K562 (cell line): ENCODE measurements around the gene ACBD6. TPM values are rescaled to one million over a fixed set of nuclear protein-coding genes. Genes with fewer than 3 reads are reported as not detected.

ENCODE experiments used
- ATAC-seq: fragments of 200-7000 bp; cut with Tn5 transposase; 3 replicates; pipeline ENCODE4 v1.9.1; 2020; ENCODE audit warnings: moderate library complexity
- BruUV-seq: library from RNA; stranded (reverse); fragments of 400-500 nt; replicated peaks from 2 replicates; lab custom pipeline; 2021; lab: Mats Ljungman, UMichigan
- CTCF ChIA-PET: fragments of 300-600 bp; formaldehyde crosslinking; extraction: SDS; loops from one replicate; lab custom pipeline; 2021; ENCODE audit warnings: low intra/inter-chr PET ratio; lab: Yijun Ruan, JAX
- POLR2A ChIA-PET: fragments of 300-600, 350-650 bp; sonication (Branson Sonifier 250); formaldehyde crosslinking; extraction: SDS; loops from one replicate; lab custom pipeline; 2021; ENCODE audit warnings: antibody characterized with exemption, inconsistent platforms; lab: Yijun Ruan, JAX
- DNase-seq, 4 experiments: peaks; one replicate each; pipeline versions ENCODE4 v3.0.0 to v3.0.0-alpha.2; 2011 to 2018; ENCODE audit warnings: low spot score in 3 of 4, mixed read lengths in 3 of 4; ENCODE audit errors: extremely low read depth in 1 of 4
- FAIRE-seq: peaks from 2 replicates; lab custom pipeline; 2011; peaks lifted over from hg19 to GRCh38; lab: Jason Lieb, UNC
- H2AFZ ChIP-seq: 2 replicates; pipeline ENCODE4 v1.6.0; 2011; ENCODE audit warnings: low read depth, low read length, control low read depth, inconsistent platforms
- H3K27ac ChIP-seq: fragments of 200-600 bp; 3 replicates; pipeline ENCODE4 v1.8.0; 2011; ENCODE audit warnings: low read depth, mild to moderate bottlenecking, control low read depth, inconsistent platforms, low read length, moderate library complexity, mixed read lengths; ENCODE audit errors: extremely low read depth
- H3K27me3 ChIP-seq, 2 experiments: fragments of 300-600 bp in 1 of 2; 2 replicates in 1 of 2; 3 replicates in 1 of 2; pipeline versions ENCODE4 v1.6.0 to v1.8.0; 2011; ENCODE audit warnings: inconsistent platforms in 2 of 2, low read length in 2 of 2, mild to moderate bottlenecking in 1 of 2, mixed read lengths in 1 of 2, moderate library complexity in 1 of 2; ENCODE audit not compliant: control insufficient read depth in 2 of 2, insufficient read depth in 2 of 2
- H3K36me3 ChIP-seq: fragments of 300-600 bp; 3 replicates; pipeline ENCODE4 v1.8.0; 2011; ENCODE audit warnings: mild to moderate bottlenecking, low read length, inconsistent platforms; ENCODE audit not compliant: control insufficient read depth, insufficient read depth
- H3K4me1 ChIP-seq, 2 experiments: fragments of 200-600 bp in 1 of 2; replicated peaks in 1 of 2; 2 replicates in 1 of 2; 3 replicates in 1 of 2; pipeline versions ENCODE4 v1.5.1 to v1.8.0; 2011; ENCODE audit warnings: inconsistent platforms in 2 of 2, low read length in 2 of 2, mild to moderate bottlenecking in 1 of 2, mixed read lengths in 1 of 2, moderate library complexity in 1 of 2; ENCODE audit not compliant: control insufficient read depth in 2 of 2, insufficient read depth in 2 of 2
- H3K4me2 ChIP-seq: 2 replicates; pipeline ENCODE4 v1.6.1; 2011; ENCODE audit warnings: low read length, control low read depth, inconsistent platforms, mixed read lengths; ENCODE audit not compliant: insufficient read depth
- H3K4me3 ChIP-seq: fragments of 200-600 bp; sonication (generic), shearing (Covaris generic); 2 replicates; pipeline ENCODE4 v1.5.1; 2016; ENCODE audit warnings: control low read depth, inconsistent platforms
- H3K79me2 ChIP-seq: fragments of 200-600 bp; 3 replicates; pipeline ENCODE4 v1.8.0; 2011; ENCODE audit warnings: low read length, inconsistent platforms; ENCODE audit not compliant: control insufficient read depth, insufficient read depth
- H3K9ac ChIP-seq, 2 experiments: 2 replicates each; pipeline versions ENCODE4 v1.6.0 to v1.6.1; 2011; ENCODE audit warnings: low read depth in 2 of 2, low read length in 2 of 2, control low read depth in 1 of 2, inconsistent platforms in 1 of 2, mild to moderate bottlenecking in 1 of 2, mixed read lengths in 1 of 2; ENCODE audit not compliant: insufficient read depth in 1 of 2
- H3K9me1 ChIP-seq: one replicate; pipeline ENCODE4 v1.6.0; 2011; ENCODE audit warnings: inconsistent platforms, mild to moderate bottlenecking, low read length, moderate library complexity; ENCODE audit not compliant: control insufficient read depth, insufficient read depth
- H3K9me3 ChIP-seq: replicated peaks from 2 replicates; pipeline ENCODE4 v1.5.1; 2011; ENCODE audit warnings: low read depth, low read length, inconsistent platforms; ENCODE audit not compliant: control insufficient read depth, insufficient read depth
- H4K20me1 ChIP-seq: replicated peaks from 2 replicates; pipeline ENCODE4 v1.6.1; 2011; ENCODE audit warnings: low read length, inconsistent platforms, mixed read lengths; ENCODE audit not compliant: control insufficient read depth, insufficient read depth
- CEBPB ChIP-seq: fragments of 450-650 bp; IDR thresholded peaks from 2 replicates; pipeline ENCODE4 v1.6.1; 2016; ENCODE audit warnings: missing genetic modification characterization, missing compliant biosample characterization
- CEBPG ChIP-seq, 3 experiments: fragments of 200-800 bp in 1 of 3; sonication (Bioruptor generic) in 1 of 3; sonication (generic) in 1 of 3; formaldehyde crosslinking in 1 of 3; IDR thresholded peaks in 2 of 3; conservative IDR thresholded peaks in 1 of 3; 2 replicates each; pipeline versions ENCODE4 v1.6.1 to v1.8.0; 2016 to 2022; ENCODE audit warnings: missing compliant biosample characterization in 2 of 3, missing genetic modification characterization in 2 of 3, mild to moderate bottlenecking in 1 of 3, missing genetic modification reagents in 1 of 3
- HDAC6 ChIP-seq: IDR thresholded peaks from 2 replicates; pipeline ENCODE4 v1.6.1; 2012; ENCODE audit warnings: low read depth, mild to moderate bottlenecking, control low read depth, inconsistent platforms, low read length, moderate library complexity
- SMARCA5 ChIP-seq: fragments of 450-650 bp; IDR thresholded peaks from 2 replicates; pipeline ENCODE4 v1.6.1; 2016
- THAP7 ChIP-seq: fragments of 250-450 bp; sonication (Bioruptor Pico); IDR thresholded peaks from 2 replicates; pipeline ENCODE4 v1.5.0; 2021
- THRAP3 ChIP-seq: fragments of 450-650 bp; IDR thresholded peaks from 2 replicates; pipeline ENCODE4 v1.6.1; 2016; ENCODE audit warnings: mild to moderate bottlenecking, inconsistent platforms, borderline replicate concordance
- ZNF695 ChIP-seq: fragments of 450-650 bp; formaldehyde crosslinking; IDR thresholded peaks from 2 replicates; pipeline ENCODE4 v1.4.0; 2020; ENCODE audit warnings: mild to moderate bottlenecking, moderate library complexity
- WGBS: fragments of 100-300 bp; shearing (Covaris generic); methylation state at CpG from one replicate; pipeline ENCODE4 v1.1.6; 2016; ENCODE audit warnings: low coverage, mixed read lengths; ENCODE audit not compliant: insufficient coverage; ENCODE audit errors: missing lambda C conversion rate; 5-methylcytosine and 5-hydroxymethylcytosine counted together
- in situ Hi-C: fragments of 300-500 bp; cut with MboI; formaldehyde crosslinking; loops from 4 replicates; pipeline ENCODE4 v1.15.0; 2018; ENCODE audit warnings: inconsistent platforms, mixed read lengths
- intact Hi-C: fragments of 100-400 bp; cut with micrococcal nuclease; formaldehyde crosslinking; loops from 2 replicates; pipeline ENCODE4 v1.14.2; 2022
- polyA plus RNA-seq, 8 experiments: library from polyadenylated mRNA; depleted of rRNA in 4 of 8; stranded (reverse) in 5 of 8; unstranded in 3 of 8; fragments of >200 nt; fragmentation: Nextera tagmentation in 2 of 8; fragmentation: Illumina TruSeq in 1 of 8; extraction: Ambion mirVana in 2 of 8; extraction: Trizol in 1 of 8; gene quantifications; 2 replicates each; pipeline versions ENCODE4 v1.2.1 to v1.2.3, GENCODE V29; 2011 to 2014; ENCODE audit warnings: inconsistent platforms in 1 of 8, missing spikeins in 1 of 8
- total RNA-seq, 7 experiments: library from RNA; depleted of rRNA in 6 of 7; stranded (reverse); fragments of >200 nt in 6 of 7; fragmentation: Illumina TruSeq in 2 of 7; extraction: Trizol in 2 of 7; gene quantifications; 2 replicates each; pipeline versions ENCODE4 v1.2.1 to v1.2.3, GENCODE V29; 2011 to 2021; ENCODE audit warnings: low replicate concordance in 1 of 7

ACBD6 gene
- total and polyA plus RNA-seq, 9 of the 15 experiments (the other 6 are each of a cell fraction or from before 2014, with no cell fraction given) = 16.9 to 107 (median 77.7) TPM

DNA sequence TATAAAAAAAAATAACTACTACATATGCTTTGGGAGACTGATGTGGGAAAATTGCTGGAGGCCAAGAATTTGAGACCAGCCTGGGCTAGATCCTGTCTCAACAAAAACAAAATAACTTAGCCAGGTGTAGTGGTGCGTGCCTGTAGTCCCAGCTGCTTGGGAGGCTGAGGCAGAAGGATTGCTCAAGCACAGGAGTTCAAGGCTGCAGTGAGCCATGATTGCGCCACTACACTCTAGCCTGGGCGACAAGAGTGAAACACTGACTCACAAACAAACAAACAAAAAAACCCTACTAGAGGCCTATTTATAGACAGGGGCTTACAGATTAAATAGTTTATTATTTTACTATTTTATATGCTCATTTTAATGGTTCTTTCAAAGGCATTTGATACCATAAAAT lies 192.3 kb downstream of the ACBD6 start:
- Histone ChIP-seq H4K20me1 (no peaks in the 10 kb centered on the region), H3K4me1 (no peaks in the 10 kb centered on the region), H3K36me3 (peaks cover 14% of the 10 kb centered on the region; the same call in 2 of the 3 replicates), H3K27me3 (no peaks in the 10 kb centered on the region), H2AFZ (no peak overlapping the region), H3K4me3 (no peak overlapping the region), H3K4me2 (no peak overlapping the region), H3K9me1 (no peaks in the 10 kb centered on the region), H3K27ac (no peak overlapping the region), H3K79me2 (no peaks in the 10 kb centered on the region; the same call in 2 of the 3 replicates), H3K9ac (no peak overlapping the region), H3K9me3 (no peaks in the 10 kb centered on the region)
- in situ Hi-C loops (no loop called here), intact Hi-C loops (no loop called here)
- ChIA-PET CTCF (no interaction called here), POLR2A (no interaction called here)
- BruUV-seq = no TSS peak
- ATAC-seq (no peak), DNase-seq (no peak), FAIRE-seq (no peak)
- TF ChIP-seq ZNF695 (CRISPR knock-in tag) = no peak
- TF ChIP-seq CEBPG (CRISPR knock-in tag; IDR thresholded peaks at IDR 0.05) = no peak
- 0 out of 4 replicates have a peak, but pooled peaks of 1 of the 2 experiments have one; percentile 42 for TF ChIP-seq CEBPG (tag; conservative IDR thresholded peaks at IDR 0.05 in 1 of 2, IDR thresholded peaks at IDR 0.05 in 1 of 2)
- no peak for TF ChIP-seq HDAC6
- no peak for TF ChIP-seq THRAP3
- TF ChIP-seq SMARCA5 = no peak
- TF ChIP-seq THAP7 (CRISPR knock-in tag) = no peak
- TF ChIP-seq CEBPB (tag) = peak; percentile 68
- 96% methylated on average over 3 of the region's 3 CpGs for WGBS
